ENCODE measurements around the gene NDUFS8. TPM values are rescaled to one million over a fixed set of nuclear protein-coding genes. Genes with fewer than 3 reads are reported as not detected.

NDUFS8 gene
- total RNA-seq = 233 TPM in 2 replicates

DNA sequence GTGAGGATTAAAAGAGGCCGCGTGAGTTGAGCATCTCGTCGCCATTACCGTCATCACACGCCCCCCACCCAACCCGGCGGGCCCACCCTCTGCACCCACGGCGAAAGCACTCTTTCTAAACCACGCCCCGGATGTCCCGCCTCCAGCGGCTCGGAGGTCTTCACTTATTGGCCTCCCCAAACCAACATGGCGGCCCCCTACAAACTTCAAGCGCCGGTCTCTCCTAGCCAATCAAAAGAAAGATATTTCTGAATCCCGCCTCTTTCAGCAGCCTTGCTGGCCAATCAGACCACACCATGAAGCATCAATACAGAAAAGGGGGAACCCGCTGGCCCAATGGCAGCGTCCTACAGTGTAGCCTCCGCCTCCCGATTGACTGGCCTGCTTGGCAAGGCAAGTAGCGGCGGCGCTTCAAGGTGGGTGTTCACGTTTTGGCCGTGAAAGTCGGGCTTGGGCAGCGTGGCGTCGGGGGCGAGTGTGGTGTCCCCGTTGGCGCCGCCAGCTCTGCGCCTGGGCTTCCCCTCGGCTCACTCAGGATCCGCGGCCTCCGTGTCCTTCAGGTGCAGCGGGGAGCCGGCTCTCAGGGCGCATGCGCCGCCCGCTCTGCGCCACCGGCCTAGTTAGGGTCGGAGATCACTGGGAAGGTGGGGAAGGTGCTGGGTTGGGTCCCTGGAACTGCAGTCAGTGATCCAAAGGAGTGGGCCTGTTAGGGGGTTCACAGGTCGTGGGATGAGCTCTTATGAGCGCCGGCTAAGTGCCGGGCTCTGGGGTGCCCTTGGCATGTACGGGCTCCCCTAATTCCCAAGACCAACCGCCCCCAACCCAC is at the start of gene NDUFS8:
Gene NDUFS8, plus strand, starts transcription at position 364 of the 826 bp plus-strand sequence. CDS start 1,471 bp downstream, outside the sequence.

DNA sequence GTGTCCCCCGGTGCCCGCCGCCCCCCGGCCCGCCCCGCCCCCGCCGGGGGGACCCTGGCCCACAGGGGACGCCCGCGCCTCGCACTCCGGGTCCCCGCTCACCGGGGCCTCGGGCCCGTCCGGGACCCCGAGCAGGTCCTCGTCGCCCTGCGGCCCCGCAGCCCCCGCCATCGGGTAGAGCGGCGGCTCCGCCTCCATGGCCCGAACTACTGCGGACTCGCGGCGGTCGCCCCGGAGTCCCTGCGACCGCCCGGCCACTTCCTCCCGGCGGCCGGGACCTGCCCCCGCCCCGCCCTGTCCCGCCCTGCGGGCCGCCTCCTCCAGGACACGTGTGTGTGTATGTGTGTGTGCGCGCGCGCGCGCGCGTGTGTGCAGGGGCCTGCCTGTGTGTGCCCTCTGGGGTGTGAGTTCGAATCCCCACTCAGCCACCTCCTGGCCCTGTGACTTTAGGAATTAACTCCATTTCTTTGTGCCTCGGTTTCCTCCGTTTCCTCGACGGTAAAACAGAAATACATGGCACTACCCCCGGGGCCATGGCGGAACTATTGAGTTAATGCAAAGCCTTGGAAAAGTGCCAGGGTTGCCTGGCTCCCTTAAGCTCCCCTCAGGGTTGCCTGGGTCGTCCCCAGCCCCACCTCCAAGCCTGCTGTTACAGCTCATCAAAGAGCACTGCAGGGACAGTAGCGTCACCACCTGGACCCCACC is 26.5 kb upstream of the NDUFS8 start, which contains the start of gene UNC93B1:
Gene UNC93B1, minus strand, starts transcription at position 252 of the 705 bp plus-strand sequence. Its CDS starts 54 bp downstream, at position 198.

GRCh38 chr11:68010090-68011041 is 20.1 kb upstream of the NDUFS8 start, which contains the start of gene ALDH3B1:
Gene ALDH3B1, plus strand, starts transcription at chr11:68010327. Its CDS starts 4,971 bp downstream, at chr11:68015298.

DNA sequence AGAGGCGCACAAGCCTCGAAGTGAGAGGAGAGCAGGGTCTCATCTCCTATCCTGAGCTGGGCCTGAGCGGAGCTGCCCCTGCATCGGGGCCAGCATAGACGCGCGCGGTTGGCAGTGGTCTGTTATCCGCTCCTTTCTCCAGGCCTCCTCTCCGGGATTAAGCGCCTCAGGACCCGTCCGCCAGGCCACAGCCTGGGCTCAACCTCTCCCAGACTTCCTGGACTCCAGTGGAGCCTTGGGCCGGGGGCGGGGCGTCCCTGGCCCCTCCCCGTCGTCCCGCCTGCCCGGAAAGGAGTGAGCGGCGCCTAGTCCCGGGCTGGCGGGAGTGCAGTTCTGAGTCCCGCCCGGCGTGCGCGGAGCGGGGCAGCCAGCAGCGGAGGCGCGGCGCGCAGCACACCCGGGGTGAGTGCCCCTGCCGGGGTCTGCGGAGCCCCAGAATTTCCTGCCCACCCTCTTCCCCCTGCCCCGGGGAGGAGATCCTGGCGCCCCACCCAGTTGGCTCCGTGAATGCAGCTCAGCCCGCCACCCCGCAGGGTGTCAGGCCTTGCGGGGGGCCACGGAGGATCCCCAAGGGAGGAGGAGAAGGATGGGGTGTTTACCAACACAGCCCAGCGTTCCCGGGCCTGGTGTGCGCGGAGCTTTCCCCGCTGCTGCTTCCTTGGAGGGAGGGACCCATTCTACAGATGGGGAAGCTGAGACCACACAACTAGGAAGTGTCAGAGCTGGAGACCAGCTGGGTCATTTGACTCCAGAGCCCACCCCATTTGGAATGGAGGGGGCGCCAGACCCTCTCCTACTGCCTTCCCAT is 8.4 kb downstream of the NDUFS8 start, which contains the start of gene TCIRG1:
Gene TCIRG1, plus strand, starts transcription at position 308 of the 808 bp plus-strand sequence. CDS start 2,247 bp downstream, outside the sequence.

Other genes starting within 250 kb of the NDUFS8 start
- 17.3 and 17.7 TPM in 2 replicates for gene UNC93B1, start 26.6 kb upstream of the NDUFS8 start, total RNA-seq
- gene ALDH3B1, start 20.4 kb upstream of the NDUFS8 start, total RNA-seq = 61.7 and 66.1 TPM in 2 replicates
- 116 and 151 TPM in 2 replicates for gene TCIRG1, start 8.3 kb downstream of the NDUFS8 start, total RNA-seq
- gene CHKA, start 90.7 kb downstream of the NDUFS8 start, total RNA-seq = 6.7 and 9.5 TPM in 2 replicates
- gene KMT5B, start 182.6 kb downstream of the NDUFS8 start, total RNA-seq = 7.8 and 11.7 TPM in 2 replicates
- 75.1 and 94.8 TPM in 2 replicates for gene C11orf24, start 241.3 kb downstream of the NDUFS8 start, total RNA-seq